ENCODE data around the gene CEP192. TPM values are rescaled to one million over a fixed set of nuclear protein-coding genes. Genes with fewer than 3 reads are reported as not detected.

Gene CEP192
- total RNA-seq, 3 donors from 2014 or later, result 19.8 to 38.6 (median 23.9) TPM

DNA sequence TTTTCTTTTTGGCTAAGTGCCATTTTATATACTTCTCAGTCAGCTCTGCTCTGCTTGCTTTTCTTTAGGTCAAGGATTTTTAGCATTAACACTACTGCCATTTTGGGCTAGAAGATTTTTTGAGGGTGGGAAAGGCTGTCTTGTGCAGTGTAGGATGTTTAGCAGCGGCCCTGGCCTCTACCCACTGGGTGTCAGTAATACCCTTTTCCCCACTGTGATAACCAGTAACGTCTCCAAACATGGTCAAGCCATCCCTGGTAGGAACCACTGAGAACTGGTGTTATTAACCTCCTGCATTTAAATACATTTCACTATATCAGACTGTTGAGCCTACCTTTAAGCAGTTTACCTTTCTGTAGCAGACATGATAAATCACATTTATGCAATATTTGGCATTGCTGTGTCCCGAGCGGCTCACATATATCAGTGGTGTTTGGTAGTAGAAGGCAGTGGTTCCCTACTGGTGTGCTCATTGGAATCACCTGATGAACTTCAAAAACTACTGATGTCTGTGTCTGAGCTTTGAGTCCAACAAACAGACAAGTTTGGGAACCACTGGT lies 70.5 kb downstream of the CEP192 start:
- H3K36me3 ChIP-seq, result no peaks in the 10 kb centered on the region

DNA sequence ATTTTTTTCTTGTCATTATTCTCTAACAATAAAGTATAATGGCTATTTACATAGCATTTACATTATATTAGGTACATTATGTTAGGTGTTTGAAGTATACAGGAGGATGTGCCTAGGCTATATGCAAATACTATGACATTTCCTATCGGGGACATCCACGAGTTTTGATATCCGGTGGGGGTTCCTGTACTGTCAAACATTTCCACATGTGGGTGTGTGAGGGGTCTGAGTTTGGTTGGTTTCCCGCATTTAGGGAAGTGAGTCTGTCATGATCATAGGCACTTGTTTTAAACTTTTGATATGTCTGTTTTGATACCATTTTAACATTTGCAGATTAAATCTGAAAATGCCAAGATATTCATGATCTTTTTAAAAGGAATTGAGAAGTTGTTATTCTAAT lies 76.0 kb downstream of the CEP192 start:
- no peak for DNase-seq (ENCODE audit: low spot score in 2 of 2)
- no peak for TF ChIP-seq POLR2AphosphoS5 (IDR thresholded peaks at IDR 0.05)
- TF ChIP-seq, protein P1, sequence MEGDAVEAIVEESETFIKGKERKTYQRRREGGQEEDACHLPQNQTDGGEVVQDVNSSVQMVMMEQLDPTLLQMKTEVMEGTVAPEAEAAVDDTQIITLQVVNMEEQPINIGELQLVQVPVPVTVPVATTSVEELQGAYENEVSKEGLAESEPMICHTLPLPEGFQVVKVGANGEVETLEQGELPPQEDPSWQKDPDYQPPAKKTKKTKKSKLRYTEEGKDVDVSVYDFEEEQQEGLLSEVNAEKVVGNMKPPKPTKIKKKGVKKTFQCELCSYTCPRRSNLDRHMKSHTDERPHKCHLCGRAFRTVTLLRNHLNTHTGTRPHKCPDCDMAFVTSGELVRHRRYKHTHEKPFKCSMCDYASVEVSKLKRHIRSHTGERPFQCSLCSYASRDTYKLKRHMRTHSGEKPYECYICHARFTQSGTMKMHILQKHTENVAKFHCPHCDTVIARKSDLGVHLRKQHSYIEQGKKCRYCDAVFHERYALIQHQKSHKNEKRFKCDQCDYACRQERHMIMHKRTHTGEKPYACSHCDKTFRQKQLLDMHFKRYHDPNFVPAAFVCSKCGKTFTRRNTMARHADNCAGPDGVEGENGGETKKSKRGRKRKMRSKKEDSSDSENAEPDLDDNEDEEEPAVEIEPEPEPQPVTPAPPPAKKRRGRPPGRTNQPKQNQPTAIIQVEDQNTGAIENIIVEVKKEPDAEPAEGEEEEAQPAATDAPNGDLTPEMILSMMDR (IDR thresholded peaks at IDR 0.05), result no peak
- TF ChIP-seq POLR2A (IDR thresholded peaks at IDR 0.05), result no peak
- intact Hi-C loops (cut with DNase I; ENCODE audit: low total_unique reads), result no loop called here
- H3K36me3 ChIP-seq, result peaks cover 8% of the 10 kb centered on the region
- no peaks in the 10 kb centered on the region for H3K4me1 ChIP-seq
- no peaks in the 10 kb centered on the region for H3K9me3 ChIP-seq
- H3K4me3 ChIP-seq, result no peak overlapping the region
- H3K27me3 ChIP-seq, result no peaks in the 10 kb centered on the region
- no peak overlapping the region for H3K27ac ChIP-seq

More for the DNA sequence above, 70.5 kb downstream of the CEP192 start:
- Histone ChIP-seq H3K9me3 (no peaks in the 10 kb centered on the region), H3K27ac (no peak overlapping the region), H3K4me3 (no peak overlapping the region), H3K4me1 (no peaks in the 10 kb centered on the region), H3K27me3 (no peaks in the 10 kb centered on the region)
- TF ChIP-seq POLR2AphosphoS5 (IDR thresholded peaks at IDR 0.05), result no peak
- TF ChIP-seq, protein P1 (IDR thresholded peaks at IDR 0.05), result no peak
- no peak for TF ChIP-seq POLR2A (IDR thresholded peaks at IDR 0.05)
- DNase-seq (ENCODE audit: low spot score in 2 of 2), result no peak
- intact Hi-C loops (cut with DNase I; ENCODE audit: low total_unique reads), result no loop called here

DNA sequence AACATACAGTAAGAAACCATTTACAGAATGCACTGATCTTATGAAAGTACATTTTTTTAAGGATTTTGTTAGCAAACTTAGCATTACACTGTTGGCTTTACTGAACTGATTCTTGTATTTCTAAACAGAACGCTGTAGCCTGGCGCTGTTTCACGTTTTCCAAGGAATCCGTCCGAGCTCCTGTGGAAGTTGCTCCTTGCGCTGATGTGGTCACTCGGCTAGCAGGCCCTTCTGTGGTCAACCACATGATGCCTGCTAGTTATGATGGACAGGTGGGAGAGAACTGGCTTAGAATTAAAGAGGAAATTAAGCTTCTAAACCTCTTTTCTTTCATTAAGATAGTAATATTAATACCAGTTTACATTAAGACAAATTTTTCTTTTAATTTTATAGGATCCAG lies 76.8 kb downstream of the CEP192 start:
- H3K9me3 ChIP-seq, result no peaks in the 10 kb centered on the region
- H3K27me3 ChIP-seq, result no peaks in the 10 kb centered on the region
- no peaks in the 10 kb centered on the region for H3K4me1 ChIP-seq
- no peak for DNase-seq (ENCODE audit: low spot score in 2 of 2)
- intact Hi-C loops (cut with DNase I; ENCODE audit: low total_unique reads), result no loop called here
- TF ChIP-seq POLR2AphosphoS5 (IDR thresholded peaks at IDR 0.05) (no peak), POLR2A (IDR thresholded peaks at IDR 0.05) (no peak)
- TF ChIP-seq, protein P1 (IDR thresholded peaks at IDR 0.05), result no peak
- no peak overlapping the region for H3K4me3 ChIP-seq
- H3K36me3 ChIP-seq, result peaks cover 8% of the 10 kb centered on the region
- H3K27ac ChIP-seq, result no peak overlapping the region

- no peak overlapping the region for H3K27ac ChIP-seq
Observed at GRCh38 chr18:13070460-13070859, 79.3 kb downstream of the CEP192 start.

GRCh38 chr18:13076886-13077285 lies 85.7 kb downstream of the CEP192 start:
- H3K27ac ChIP-seq, result no peak overlapping the region
- H3K4me3 ChIP-seq, result no peak overlapping the region
- H3K36me3 ChIP-seq, result no peaks in the 10 kb centered on the region
- no peaks in the 10 kb centered on the region for H3K27me3 ChIP-seq
- no peak for TF ChIP-seq POLR2A (IDR thresholded peaks at IDR 0.05)
- TF ChIP-seq, protein P1 (IDR thresholded peaks at IDR 0.05), result no peak
- TF ChIP-seq POLR2AphosphoS5 (IDR thresholded peaks at IDR 0.05), result no peak
- H3K9me3 ChIP-seq, result peaks cover 3 to 4% of the 10 kb centered on the region in 2 donors
- DNase-seq (ENCODE audit: low spot score in 2 of 2), result no peak
- intact Hi-C loops (cut with DNase I; ENCODE audit: low total_unique reads), result no loop called here
- H3K4me1 ChIP-seq, result no peaks in the 10 kb centered on the region

More at GRCh38 chr18:13070460-13070859, 79.3 kb downstream of the CEP192 start:
- Histone ChIP-seq H3K27me3 (no peaks in the 10 kb centered on the region), H3K4me1 (no peaks in the 10 kb centered on the region), H3K4me3 (no peak overlapping the region), H3K9me3 (no peaks in the 10 kb centered on the region), H3K36me3 (peaks cover 8% of the 10 kb centered on the region)
- intact Hi-C loops (cut with DNase I; ENCODE audit: low total_unique reads), result no loop called here
- DNase-seq (ENCODE audit: low spot score in 2 of 2), result no peak
- no peak for TF ChIP-seq POLR2A (IDR thresholded peaks at IDR 0.05)
- no peak for TF ChIP-seq POLR2AphosphoS5 (IDR thresholded peaks at IDR 0.05)
- TF ChIP-seq, protein P1 (IDR thresholded peaks at IDR 0.05), result no peak

Data from breast epithelium (tissue), 4 donors.